Endothelial cell of umbilical vein (primary cell): Measurements from ENCODE around the gene FGFR3. TPM values are rescaled to one million over a fixed set of nuclear protein-coding genes. Genes with fewer than 3 reads are reported as not detected.

Experiments used
- BruUV-seq: library from RNA; stranded (reverse); fragments of 400-500 nt; replicated peaks from 2 replicates; lab custom pipeline; 2021; lab: Mats Ljungman, UMichigan
- CTCF ChIA-PET: fragments of 300-600, 350-600 bp; sonication (Branson Sonifier 250); formaldehyde crosslinking; loops from one replicate; lab custom pipeline; 2021; ENCODE audit warnings: antibody characterized with exemption, inconsistent platforms; lab: Charles Lee
- POLR2A ChIA-PET: fragments of 300-600, 350-600 bp; sonication (Branson Sonifier 250); formaldehyde crosslinking; loops from one replicate; lab custom pipeline; 2021; ENCODE audit warnings: antibody characterized with exemption, inconsistent platforms; lab: Charles Lee
- DNase-seq: peaks from one replicate; pipeline ENCODE4 v3.0.0-alpha.2; 2011; ENCODE audit warnings: low read depth, low spot score
- FAIRE-seq: peaks from 2 replicates; lab custom pipeline; 2011; peaks lifted over from hg19 to GRCh38; lab: Jason Lieb, UNC
- H2AFZ ChIP-seq: 2 replicates; pipeline ENCODE4 v1.6.0; 2012; ENCODE audit warnings: low read depth, low read length, control low read depth, inconsistent platforms
- H3K27ac ChIP-seq: 2 replicates; pipeline ENCODE4 v1.5.1; 2011; ENCODE audit warnings: low read depth, mild to moderate bottlenecking, control low read depth, low read length, moderate library complexity; ENCODE audit not compliant: insufficient read depth
- H3K27me3 ChIP-seq, 2 experiments: 2 replicates each; pipeline versions ENCODE4 v1.6.0 to v1.6.1; 2011; ENCODE audit warnings: low read length in 2 of 2, mixed read lengths in 1 of 2; ENCODE audit not compliant: control insufficient read depth in 2 of 2, insufficient read depth in 2 of 2
- H3K36me3 ChIP-seq, 2 experiments: 2 replicates in 1 of 2; 3 replicates in 1 of 2; pipeline ENCODE4 v1.5.1; 2011; ENCODE audit warnings: low read length in 2 of 2, mild to moderate bottlenecking in 1 of 2, moderate library complexity in 1 of 2; ENCODE audit not compliant: control insufficient read depth in 2 of 2, insufficient read depth in 2 of 2; ENCODE audit errors: extremely low read depth in 1 of 2
- H3K4me1 ChIP-seq: 3 replicates; pipeline ENCODE4 v1.5.1; 2011; ENCODE audit warnings: mild to moderate bottlenecking, low read length; ENCODE audit not compliant: control insufficient read depth, insufficient read depth; ENCODE audit errors: extremely low read depth
- H3K4me2 ChIP-seq: 2 replicates; pipeline ENCODE4 v1.6.1; 2011; ENCODE audit warnings: low read length, control low read depth, mixed read lengths; ENCODE audit not compliant: insufficient read depth
- H3K4me3 ChIP-seq, 3 experiments: fragments of 200-600 bp in 1 of 3; sonication (generic), shearing (Covaris generic) in 1 of 3; replicated peaks in 1 of 3; 2 replicates each; pipeline ENCODE4 v1.5.1; 2011 to 2016; ENCODE audit warnings: control low read depth in 3 of 3, low read length in 3 of 3, mild to moderate bottlenecking in 2 of 3, inconsistent platforms in 1 of 3, low read depth in 1 of 3, moderate library complexity in 1 of 3; ENCODE audit not compliant: insufficient read depth in 1 of 3
- H3K79me2 ChIP-seq: 2 replicates; pipeline ENCODE4 v1.6.0; 2012; ENCODE audit warnings: low read length, inconsistent platforms; ENCODE audit not compliant: control insufficient read depth, insufficient read depth
- H3K9ac ChIP-seq: replicated peaks from 2 replicates; pipeline ENCODE3; 2011; ENCODE audit warnings: low read length, control low read depth; ENCODE audit not compliant: insufficient read depth; ENCODE audit errors: extremely low read depth
- H3K9me1 ChIP-seq: replicated peaks from 3 replicates; pipeline ENCODE4 v1.6.0; 2011; ENCODE audit warnings: mild to moderate bottlenecking, low read length; ENCODE audit not compliant: control insufficient read depth, insufficient read depth; ENCODE audit errors: extremely low read depth
- H3K9me3 ChIP-seq: replicated peaks from 2 replicates; pipeline ENCODE4 v1.5.1; 2012; ENCODE audit warnings: low read length, inconsistent platforms; ENCODE audit not compliant: control insufficient read depth, insufficient read depth
- H4K20me1 ChIP-seq: replicated peaks from 2 replicates; pipeline ENCODE3; 2011; ENCODE audit warnings: mild to moderate bottlenecking, low read length; ENCODE audit not compliant: control insufficient read depth, insufficient read depth; ENCODE audit errors: extremely low read depth
- EZH2 ChIP-seq: IDR thresholded peaks from 2 replicates; pipeline ENCODE4 v1.6.1; 2012; ENCODE audit warnings: borderline replicate concordance, low read depth, mild to moderate bottlenecking, moderate library complexity, low read length, inconsistent platforms; ENCODE audit not compliant: severe bottlenecking
- FOS ChIP-seq: IDR thresholded peaks from 2 replicates; pipeline ENCODE4 v1.6.1; 2011; ENCODE audit warnings: mild to moderate bottlenecking, low read length, moderate library complexity, borderline replicate concordance; ENCODE audit not compliant: insufficient read depth
- GATA2 ChIP-seq: IDR thresholded peaks from 2 replicates; pipeline ENCODE4 v1.7.0; 2011; ENCODE audit warnings: low read depth, mild to moderate bottlenecking, moderate library complexity, mixed read lengths, low read length; ENCODE audit not compliant: insufficient read length, insufficient read depth
- JUN ChIP-seq: IDR thresholded peaks from 2 replicates; pipeline ENCODE4 v1.6.1; 2011; ENCODE audit warnings: borderline replicate concordance, low read depth; ENCODE audit not compliant: insufficient read length, insufficient read depth
- MYC ChIP-seq: IDR thresholded peaks from one replicate; pipeline ENCODE4 v1.6.1; 2011; ENCODE audit warnings: mild to moderate bottlenecking, low read depth, low read length
- POLR2A ChIP-seq: IDR thresholded peaks from 2 replicates; pipeline ENCODE4 v1.6.1; 2012; ENCODE audit warnings: low read depth, mild to moderate bottlenecking, control low read depth, low read length
- POLR2AphosphoS5 ChIP-seq: IDR thresholded peaks from 2 replicates; pipeline ENCODE4 v1.6.1; 2012; ENCODE audit warnings: low read depth, mild to moderate bottlenecking, control low read depth, low read length, moderate library complexity; ENCODE audit not compliant: insufficient read depth
- dilution Hi-C: fragments of 300-500 bp; cut with MboI; formaldehyde crosslinking; loops from one replicate; pipeline ENCODE4 v1.15.0; 2019; ENCODE audit warnings: low sequenced_read_pairs; ENCODE audit not compliant: extremely low pct_ligation_motif_present
- intact Hi-C: fragments of 100-400 bp; cut with micrococcal nuclease; formaldehyde crosslinking; loops from one replicate; pipeline ENCODE4 v1.10.0; 2022
- polyA plus RNA-seq, 4 experiments: library from polyadenylated mRNA; depleted of rRNA in 3 of 4; stranded (reverse) in 3 of 4; unstranded in 1 of 4; fragments of >200 nt; gene quantifications; 2 replicates each; pipeline versions ENCODE4 v1.2.1 to v1.2.3, GENCODE V29; 2011 to 2012; ENCODE audit warnings: missing spikeins in 1 of 4
- total RNA-seq: library from RNA; stranded (reverse); gene quantifications from 2 replicates; pipeline ENCODE4 v1.2.3, GENCODE V29; 2021
- TF ChIP-seq, protein P1 (sequence below): IDR thresholded peaks from 2 replicates; pipeline ENCODE4 v1.6.1; 2011; ENCODE audit not compliant: insufficient read depth, insufficient read length
- TF ChIP-seq, protein P2 (sequence below), 2 donors: IDR thresholded peaks; 1 replicate in 1 of 2; 2 replicates in 1 of 2; pipeline ENCODE4 v1.5.1; 2011; ENCODE audit warnings: low read length in 2 of 2, mild to moderate bottlenecking in 2 of 2, moderate library complexity in 2 of 2, control low read depth in 1 of 2, inconsistent platforms in 1 of 2, low read depth in 1 of 2; ENCODE audit not compliant: insufficient read depth in 1 of 2; ENCODE audit errors: extremely low read depth in 1 of 2

Gene FGFR3
- total and polyA plus RNA-seq, 2 donors (not counting 3 experiments of a cell fraction or from before 2014, with no cell fraction given): 0.73 to 1.2 TPM

DNA sequence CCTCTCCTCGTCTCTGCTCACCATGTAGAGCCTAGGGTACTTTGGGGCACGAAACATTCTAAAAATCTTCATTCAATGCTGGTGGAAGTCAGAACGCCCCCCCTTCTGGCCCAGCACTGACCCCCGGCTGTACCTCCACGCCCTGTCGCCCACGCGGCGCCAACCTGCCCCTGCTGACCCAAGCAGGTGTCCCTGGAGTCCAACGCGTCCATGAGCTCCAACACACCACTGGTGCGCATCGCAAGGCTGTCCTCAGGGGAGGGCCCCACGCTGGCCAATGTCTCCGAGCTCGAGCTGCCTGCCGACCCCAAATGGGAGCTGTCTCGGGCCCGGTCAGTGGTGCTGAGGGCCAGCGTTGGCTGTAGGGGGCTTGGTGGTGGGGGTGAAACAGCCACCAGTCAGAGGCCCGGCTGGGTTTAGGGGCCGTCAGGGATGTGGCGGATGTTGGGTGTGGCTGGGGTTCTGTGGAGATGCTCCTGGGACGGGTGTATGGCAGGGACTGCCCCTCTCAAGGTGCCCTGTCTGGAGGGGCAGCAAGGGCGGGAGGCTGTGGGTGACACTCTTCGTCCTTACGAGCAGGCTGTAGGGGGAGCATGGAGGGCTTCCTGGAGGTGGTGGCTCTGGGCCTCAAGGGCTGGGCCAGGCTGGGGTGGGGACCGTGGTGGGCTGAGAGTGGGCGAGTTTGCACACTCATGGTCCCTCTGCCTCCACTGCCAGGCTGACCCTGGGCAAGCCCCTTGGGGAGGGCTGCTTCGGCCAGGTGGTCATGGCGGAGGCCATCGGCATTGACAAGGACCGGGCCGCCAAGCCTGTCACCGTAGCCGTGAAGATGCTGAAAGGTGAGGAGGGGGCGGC, 11.8 kb downstream of the FGFR3 start:
- H2AFZ ChIP-seq: no peak overlapping the region
- no peaks in the 10 kb centered on the region for H3K4me1 ChIP-seq
- H3K79me2 ChIP-seq: no peaks in the 10 kb centered on the region
- no peak overlapping the region for H3K27ac ChIP-seq
- H3K9me3 ChIP-seq: no peaks in the 10 kb centered on the region
- ChIA-PET CTCF (interaction anchor here (0.7 to 1.2 kb wide), 2 partner anchors 37 to 56 kb away, joined by 3 to 9 read pairs; no protein-coding TSS in a partner anchor), POLR2A (no interaction called here)
- no peak overlapping the region for H3K4me2 ChIP-seq
- dilution Hi-C loops: no loop called here
- FAIRE-seq (no peak), DNase-seq (no peak)
- intact Hi-C loops: no loop called here
- no peaks in the 10 kb centered on the region for H4K20me1 ChIP-seq
- no peaks in the 10 kb centered on the region for H3K36me3 ChIP-seq
- H3K27me3 ChIP-seq: no peaks in the 10 kb centered on the region
- BruUV-seq: no TSS peak
- H3K4me3 ChIP-seq: no peak overlapping the region
- TF ChIP-seq, protein P1, sequence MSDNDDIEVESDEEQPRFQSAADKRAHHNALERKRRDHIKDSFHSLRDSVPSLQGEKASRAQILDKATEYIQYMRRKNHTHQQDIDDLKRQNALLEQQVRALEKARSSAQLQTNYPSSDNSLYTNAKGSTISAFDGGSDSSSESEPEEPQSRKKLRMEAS: no peak
- TF ChIP-seq, protein P2, sequence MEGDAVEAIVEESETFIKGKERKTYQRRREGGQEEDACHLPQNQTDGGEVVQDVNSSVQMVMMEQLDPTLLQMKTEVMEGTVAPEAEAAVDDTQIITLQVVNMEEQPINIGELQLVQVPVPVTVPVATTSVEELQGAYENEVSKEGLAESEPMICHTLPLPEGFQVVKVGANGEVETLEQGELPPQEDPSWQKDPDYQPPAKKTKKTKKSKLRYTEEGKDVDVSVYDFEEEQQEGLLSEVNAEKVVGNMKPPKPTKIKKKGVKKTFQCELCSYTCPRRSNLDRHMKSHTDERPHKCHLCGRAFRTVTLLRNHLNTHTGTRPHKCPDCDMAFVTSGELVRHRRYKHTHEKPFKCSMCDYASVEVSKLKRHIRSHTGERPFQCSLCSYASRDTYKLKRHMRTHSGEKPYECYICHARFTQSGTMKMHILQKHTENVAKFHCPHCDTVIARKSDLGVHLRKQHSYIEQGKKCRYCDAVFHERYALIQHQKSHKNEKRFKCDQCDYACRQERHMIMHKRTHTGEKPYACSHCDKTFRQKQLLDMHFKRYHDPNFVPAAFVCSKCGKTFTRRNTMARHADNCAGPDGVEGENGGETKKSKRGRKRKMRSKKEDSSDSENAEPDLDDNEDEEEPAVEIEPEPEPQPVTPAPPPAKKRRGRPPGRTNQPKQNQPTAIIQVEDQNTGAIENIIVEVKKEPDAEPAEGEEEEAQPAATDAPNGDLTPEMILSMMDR (IDR thresholded peaks at IDR 0.05; ENCODE audit: extremely low read depth in 1 of 2, insufficient read depth in 1 of 2, low read depth in 1 of 2, low read length in 2 of 2): no peak
- TF ChIP-seq GATA2 (no peak), FOS (no peak), EZH2 (no peak), POLR2A (no peak), MYC (no peak), POLR2AphosphoS5 (no peak), JUN (no peak)
- no peaks in the 10 kb centered on the region for H3K9me1 ChIP-seq
- no peak overlapping the region for H3K9ac ChIP-seq
